Activated CD4-positive, alpha-beta T cell treated with anti-CD3 and anti-CD28 coated beads for 48 hours (primary cell): ENCODE measurements around the gene BFSP1.
A peak's percentile ranks its signal among the peaks of the same experiment; 100 is the strongest.

Source experiments
- DNase-seq: peaks from one replicate; pipeline ENCODE4 v3.0.0-alpha.2; 2020

Gene BFSP1

DNA sequence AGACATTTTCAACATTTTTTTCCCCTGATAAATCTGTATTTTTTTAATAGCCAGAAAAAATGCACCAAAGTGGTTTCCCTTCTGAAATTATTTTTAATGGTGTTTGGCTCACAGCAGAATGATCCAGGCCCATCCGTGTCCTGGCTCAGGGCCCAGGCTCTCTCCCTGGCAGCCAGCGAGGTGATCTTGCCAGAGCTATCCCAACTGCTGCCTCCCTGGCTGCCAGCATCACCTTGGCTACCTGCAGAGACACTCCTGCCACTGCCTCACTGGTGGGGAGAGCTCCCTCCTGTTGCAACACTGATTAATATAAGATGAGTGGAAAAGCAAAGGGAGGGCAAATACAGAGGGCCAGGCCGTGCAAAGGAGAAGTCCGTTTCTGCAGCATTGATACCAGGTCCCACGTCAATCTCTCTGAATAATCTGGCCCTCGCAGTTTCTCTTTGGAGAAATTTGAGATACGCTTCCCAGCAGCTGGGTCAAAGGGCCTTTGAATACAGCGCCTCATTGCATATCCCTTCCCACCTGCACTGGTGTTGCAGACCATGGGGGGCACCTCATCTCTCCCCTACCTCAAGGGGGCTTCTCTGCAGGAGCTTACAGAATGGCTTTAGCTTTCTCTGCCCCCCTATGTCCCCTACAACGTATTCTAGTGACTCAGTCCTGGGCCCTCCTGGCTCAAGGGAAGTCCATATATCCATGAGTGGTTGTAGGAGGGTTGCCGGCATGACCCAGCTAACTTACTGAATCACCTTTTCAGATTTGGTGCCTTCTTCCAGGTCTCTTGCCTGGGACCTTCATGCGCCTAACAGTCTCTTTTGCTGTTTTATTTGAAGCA is 25.9 kb upstream of the BFSP1 start:
- no peak for DNase-seq

- DNase-seq, result no peak
Measured at GRCh38 chr20:17555106-17555505, 23.9 kb upstream of the BFSP1 start.

GRCh38 chr20:17549131-17549530 is 18.0 kb upstream of the BFSP1 start:
- DNase-seq, result no peak

DNA sequence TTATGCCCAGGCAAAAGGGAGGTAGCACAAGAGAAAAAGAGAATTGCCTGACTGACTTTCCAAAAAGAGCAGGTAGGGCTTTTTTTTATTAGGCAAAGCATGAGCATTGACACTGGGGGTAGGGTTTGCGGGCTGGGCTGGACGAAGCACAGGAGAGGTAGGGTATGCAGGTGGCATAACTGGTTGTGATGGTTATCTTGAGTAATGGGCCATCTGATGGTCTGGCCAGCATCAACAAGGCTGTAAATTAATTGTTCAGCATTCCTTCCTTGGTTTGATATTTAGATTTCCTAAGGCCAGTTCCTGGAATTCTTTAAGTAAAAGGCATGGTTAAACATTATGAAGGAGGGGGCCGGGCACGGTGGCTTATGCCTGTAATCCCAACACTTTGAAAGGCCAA is 13.9 kb upstream of the BFSP1 start:
- no peak for DNase-seq

GRCh38 chr20:17543531-17544131 is 12.5 kb upstream of the BFSP1 start:
- DNase-seq, result no peak

GRCh38 chr20:17542993-17543412 is 11.8 kb upstream of the BFSP1 start:
- no peak for DNase-seq

- no peak for DNase-seq
Measured at GRCh38 chr20:17542481-17542880, 11.3 kb upstream of the BFSP1 start.

GRCh38 chr20:17541996-17542395 is 10.8 kb upstream of the BFSP1 start:
- DNase-seq, result no peak

GRCh38 chr20:17541596-17541995 is 10.4 kb upstream of the BFSP1 start:
- DNase-seq, result no peak

- peak; percentile 28 for DNase-seq
Measured at GRCh38 chr20:17538517-17539170, 7.5 kb upstream of the BFSP1 start.

DNA sequence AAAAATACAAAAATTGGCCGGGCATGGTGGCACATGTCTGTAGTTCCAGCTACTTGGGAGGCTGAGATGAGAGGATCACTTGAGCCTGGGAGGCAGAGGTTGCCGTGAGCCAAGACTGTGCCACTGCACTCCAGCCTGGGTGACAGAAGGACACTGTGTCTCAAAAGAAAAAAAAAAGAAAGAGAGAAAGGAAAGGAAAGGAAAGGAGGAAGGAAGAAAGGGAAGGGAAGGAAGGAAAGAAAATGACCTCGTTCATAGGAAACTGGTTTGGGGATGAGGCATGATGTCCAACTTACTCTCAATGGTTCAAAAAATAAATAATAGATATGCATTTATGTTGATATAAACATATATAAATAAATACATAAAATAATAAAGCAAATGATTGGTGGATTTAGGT is 6.8 kb upstream of the BFSP1 start:
- DNase-seq, result no peak

- DNase-seq, result peak; percentile 74
Measured at GRCh38 chr20:17536944-17537444, 5.8 kb upstream of the BFSP1 start.

DNA sequence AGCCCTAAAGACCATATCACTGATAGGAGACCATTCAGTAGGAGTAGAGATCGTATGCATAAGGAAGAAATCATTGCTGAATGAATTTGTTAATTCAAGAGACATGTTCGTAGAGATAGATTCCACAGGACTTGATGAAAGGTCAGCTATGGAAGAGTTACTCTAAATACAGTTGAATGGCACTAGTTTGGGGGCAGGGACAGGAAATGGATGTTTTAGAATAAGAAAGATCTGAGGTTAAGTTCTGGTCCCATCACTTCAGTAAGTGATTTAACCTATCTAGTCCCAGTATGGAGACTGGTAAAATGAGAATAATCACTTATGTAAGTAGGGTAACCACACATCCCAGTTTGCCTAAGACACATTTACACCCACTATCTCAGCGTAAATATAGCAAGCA is 2.9 kb upstream of the BFSP1 start:
- DNase-seq, result no peak

- peak; percentile 9 for DNase-seq
Measured at GRCh38 chr20:17533396-17533795, 2.2 kb upstream of the BFSP1 start.

GRCh38 chr20:17531665-17532025 is 466 bp upstream of the BFSP1 start:
- DNase-seq, result no peak

DNA sequence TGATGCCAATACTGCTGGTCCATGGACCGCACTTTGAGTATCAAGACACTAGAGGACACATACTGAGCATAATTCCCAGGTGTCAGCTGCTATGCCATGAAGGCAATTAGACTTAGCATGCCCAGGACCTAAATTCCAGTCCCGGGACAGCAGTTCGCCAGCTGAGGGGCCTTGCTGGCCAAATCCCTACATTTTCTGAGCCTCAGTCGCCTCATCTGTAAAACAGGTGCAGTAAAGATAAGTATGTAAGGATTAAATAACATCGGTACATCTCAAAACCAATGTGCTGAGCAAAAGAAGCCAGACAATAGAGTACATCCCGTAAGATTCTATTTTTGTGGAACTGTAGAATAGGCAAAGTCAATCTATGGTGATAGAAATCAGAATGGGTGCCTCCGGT is 1.0 kb downstream of the BFSP1 start:
- no peak for DNase-seq

- DNase-seq, result no peak
Measured at GRCh38 chr20:17529586-17529985, 1.6 kb downstream of the BFSP1 start.

- DNase-seq, result peak; percentile 32
Measured at GRCh38 chr20:17525650-17526049, 5.5 kb downstream of the BFSP1 start.

GRCh38 chr20:17525132-17525531 is 6.0 kb downstream of the BFSP1 start:
- DNase-seq, result no peak

DNA sequence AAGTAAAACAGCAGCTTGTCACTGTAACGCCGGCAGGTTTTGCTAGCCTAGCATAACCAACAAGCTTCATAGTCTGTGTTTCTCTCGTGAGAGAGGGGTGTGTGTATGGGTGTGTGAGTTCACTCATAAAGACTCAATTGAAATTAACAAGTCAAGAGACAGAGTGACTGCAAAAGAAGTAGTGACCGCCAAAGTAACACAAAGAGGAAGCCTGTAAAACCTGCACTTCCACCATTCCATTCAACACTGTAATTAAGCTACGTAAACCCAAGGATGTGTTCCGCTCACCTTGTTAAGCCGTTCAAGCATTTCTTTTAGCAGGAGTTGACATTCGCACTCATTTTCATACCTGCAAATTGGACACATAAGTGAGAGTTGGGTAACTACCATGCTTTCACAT is 6.6 kb downstream of the BFSP1 start:
- DNase-seq, result no peak

DNA sequence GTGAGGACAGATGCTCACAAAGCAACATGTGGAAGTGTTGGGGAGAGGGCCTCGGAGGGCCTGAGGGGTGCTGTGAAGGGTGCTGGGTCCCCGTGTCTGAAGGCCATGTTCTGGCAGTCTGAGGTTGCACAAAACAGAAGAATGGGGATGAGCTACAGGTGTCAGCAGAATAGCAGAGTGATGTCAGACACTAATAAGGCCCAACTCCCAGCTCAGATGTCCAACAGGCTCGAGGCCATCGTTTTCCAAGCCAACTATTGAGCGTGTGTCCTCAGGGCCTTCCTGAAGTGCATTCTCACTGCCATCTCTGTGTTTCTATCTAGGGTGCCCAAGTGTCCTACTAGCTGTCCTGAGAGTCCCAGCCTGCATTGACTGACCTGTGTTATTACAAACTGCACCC is 7.9 kb downstream of the BFSP1 start:
- DNase-seq, result no peak

DNA sequence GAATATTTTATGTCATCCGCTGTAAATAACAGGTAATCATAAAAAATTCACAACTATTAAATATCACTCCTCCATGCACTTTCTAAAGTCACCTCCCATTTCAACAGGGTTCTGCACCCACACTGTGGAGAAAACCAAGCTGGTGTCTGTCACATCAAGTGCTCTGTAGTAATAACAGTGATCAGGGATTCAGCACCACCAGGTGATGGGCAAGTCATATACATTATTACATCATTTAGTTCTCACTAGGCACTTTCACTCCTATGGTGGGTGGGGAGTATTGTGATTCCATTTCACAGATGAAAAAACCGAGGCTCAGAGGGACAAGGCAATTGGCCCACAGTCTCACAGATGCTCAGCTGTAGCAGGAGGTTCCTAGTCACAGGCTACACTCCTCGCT is 8.7 kb downstream of the BFSP1 start:
- no peak for DNase-seq

DNA sequence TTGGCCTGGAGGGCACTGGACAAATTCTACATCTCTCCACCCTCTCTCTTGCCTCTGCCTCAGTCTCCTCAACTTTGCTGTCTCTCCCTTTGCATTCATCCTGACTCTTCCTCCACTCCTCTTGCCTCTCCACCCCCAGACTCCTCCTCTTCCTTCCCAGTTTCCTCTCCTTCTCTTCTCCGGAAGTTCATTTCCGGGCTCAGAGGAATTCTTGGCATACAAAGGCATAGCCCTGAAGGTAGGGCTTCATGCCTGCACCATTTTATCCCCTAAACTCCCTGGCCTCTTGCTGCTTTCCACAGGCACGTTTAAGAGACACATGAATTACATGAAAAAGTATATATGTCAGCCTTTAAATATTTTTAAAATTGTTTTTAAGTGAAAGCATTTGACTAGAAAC is 10.6 kb downstream of the BFSP1 start:
- no peak for DNase-seq
